NT2/D1 (cell line): ENCODE measurements around the gene LYPD3.

ENCODE experiments used
- SUZ12 ChIP-seq: IDR thresholded peaks from 2 replicates; pipeline ENCODE4 v1.6.1; 2011; ENCODE audit not compliant: insufficient read length, insufficient read depth; ENCODE audit errors: extremely low read depth
- YY1 ChIP-seq: IDR thresholded peaks from 2 replicates; pipeline ENCODE4 v1.6.1; 2011; ENCODE audit not compliant: insufficient read length, insufficient read depth
- ZNF274 ChIP-seq: IDR thresholded peaks from 2 replicates; pipeline ENCODE4 v1.6.1; 2011; ENCODE audit warnings: mild to moderate bottlenecking, low read depth, low read length

DNA sequence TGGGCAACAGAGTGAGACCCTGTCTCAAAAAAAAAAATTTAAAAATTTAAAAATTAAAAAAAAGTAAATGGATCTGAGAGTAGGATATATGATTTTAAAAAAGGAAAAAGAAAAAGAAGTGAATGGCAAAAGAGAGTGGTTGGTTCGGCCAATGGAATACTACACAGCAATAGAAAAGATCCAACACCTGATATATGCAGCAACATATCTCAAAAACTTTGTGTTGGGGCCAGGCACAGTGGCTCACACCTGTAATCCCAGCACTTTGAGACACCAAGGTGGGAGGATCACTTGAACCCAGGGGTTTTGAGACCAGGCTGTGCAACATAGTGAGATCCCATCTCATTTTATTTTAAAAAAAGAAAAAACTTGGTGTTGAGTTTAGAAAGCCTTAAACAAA lies 1.4 kb upstream of the LYPD3 start:
- no peak for TF ChIP-seq SUZ12
- TF ChIP-seq YY1 = no peak
- TF ChIP-seq ZNF274 = no peak
